Natural killer cell treated with Interleukin-12 subunit alpha and Interleukin-12 subunit beta and Interleukin-15 and Interleukin-18, amount 100 ng/mL, for 72 hours (primary cell): ENCODE results near the gene HSPE1. TPM values are rescaled to one million over a fixed set of nuclear protein-coding genes. Genes with fewer than 3 reads are reported as not detected.

Experiments used
- total RNA-seq, 2 donors: library from RNA; stranded (reverse); gene quantifications; one replicate each; pipeline ENCODE4 v1.2.3, GENCODE V29; 2022

The HSPE1 gene
- total RNA-seq, 2 donors from 2014 or later = 140 to 158 TPM

Other genes starting within 250 kb of the HSPE1 start
- gene ANKRD44, start 189.6 kb upstream of the HSPE1 start, total RNA-seq = 100 to 1,000 TPM; 307 to 413 TPM
- 100 to 1,000 TPM; 272 to 287 TPM for gene SF3B1, start 65.4 kb upstream of the HSPE1 start, total RNA-seq
- 10 to 100 TPM; 27.8 to 40.4 TPM for gene COQ10B, start 46.8 kb upstream of the HSPE1 start, total RNA-seq
- 100 to 1,000 TPM; 380 to 655 TPM for gene HSPD1, start 539 bp upstream of the HSPE1 start, total RNA-seq
- gene MOB4, start 15.7 kb downstream of the HSPE1 start, total RNA-seq = 10 to 100 TPM; 16.9 to 25.7 TPM
- gene RFTN2, start 175.2 kb downstream of the HSPE1 start, total RNA-seq = not detected
- 10 to 100 TPM; 16.2 to 31.4 TPM for gene MARS2, start 205.0 kb downstream of the HSPE1 start, total RNA-seq